Measurements from ENCODE around the gene ATP6V1D.
"Not testable (repeated sequence)": the region's sequence is repeated elsewhere in the genome, so short reads cannot be mapped to it uniquely, and the experiment has no call there.

ATP6V1D gene

GRCh38 chr14:67365476-67365875 lies 5.9 kb upstream of the ATP6V1D start:
- no peak for DNase-seq

DNA sequence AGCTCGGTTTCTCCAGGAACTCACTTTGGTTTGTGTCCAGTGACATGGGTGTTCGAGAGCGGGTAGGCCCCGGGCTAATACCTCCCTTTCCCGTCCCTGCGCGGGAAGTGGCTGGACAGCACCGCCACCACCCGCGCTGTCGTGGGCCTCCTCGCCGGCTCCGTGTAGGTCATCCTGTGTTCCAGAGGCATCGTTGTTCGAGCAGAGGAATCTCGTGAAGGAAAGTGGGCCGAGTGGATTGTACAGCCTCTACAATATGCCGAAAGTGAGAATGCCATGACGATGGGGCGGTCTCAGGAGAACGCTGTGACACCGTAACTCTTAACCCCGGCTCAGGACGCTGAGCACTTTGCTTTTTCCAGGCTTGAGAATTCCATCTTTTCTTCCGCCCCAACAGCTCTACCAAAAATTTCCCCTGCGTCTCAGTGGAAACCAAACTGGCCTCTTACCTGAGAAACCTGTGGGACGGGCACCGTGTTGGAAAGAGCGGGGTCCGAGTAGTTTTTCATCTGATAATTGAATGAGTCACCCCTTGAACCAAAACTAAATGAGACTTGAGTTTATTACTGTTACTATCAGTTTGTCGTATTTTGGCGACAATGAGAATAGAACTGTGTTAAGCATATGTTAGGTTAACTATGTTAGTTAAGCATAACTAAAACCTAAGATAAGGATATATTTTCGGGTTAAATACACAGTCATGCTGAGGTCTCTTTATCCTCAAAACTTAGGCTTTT lies 1.0 kb upstream of the ATP6V1D start:
- no peak for DNase-seq

DNA sequence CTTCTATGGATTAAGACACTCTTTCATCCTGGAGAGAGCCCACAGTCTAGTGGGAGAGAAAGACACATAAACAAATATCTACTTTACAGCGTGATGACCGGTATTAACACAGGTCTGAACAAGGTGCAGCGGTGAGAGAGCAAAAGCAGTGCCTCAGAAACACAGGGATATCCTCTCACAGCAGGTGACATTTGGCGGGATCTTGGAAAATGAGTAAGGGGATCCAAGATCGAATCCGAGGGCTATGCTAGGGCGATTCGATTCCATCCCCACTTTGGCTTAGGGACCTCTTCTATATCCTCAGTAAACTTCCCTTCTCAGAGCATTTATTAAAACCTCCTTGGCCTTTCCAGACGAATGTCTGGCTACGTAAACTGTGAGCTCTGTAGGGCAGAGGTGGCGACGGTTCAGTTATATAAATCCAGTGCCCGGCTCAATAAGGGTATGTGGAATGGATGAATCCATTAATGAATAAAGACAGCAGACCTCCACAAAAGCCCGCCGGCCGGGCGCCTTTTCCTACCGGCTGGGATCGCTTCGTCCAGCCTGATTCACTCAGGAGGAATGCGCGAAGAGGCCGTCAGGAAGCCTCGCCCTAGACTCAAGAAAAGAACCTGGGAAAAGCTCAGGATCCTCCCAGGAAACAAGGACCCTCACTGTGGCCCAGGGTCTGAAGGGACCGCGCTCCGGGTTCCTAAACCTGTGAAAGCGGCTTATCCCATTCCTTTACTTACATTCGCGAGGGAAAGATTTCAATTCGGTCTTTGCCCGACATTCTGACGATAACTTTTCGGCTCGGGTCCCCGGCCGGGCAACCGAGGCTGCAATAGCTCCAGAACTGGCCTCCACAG lies 455 bp downstream of the ATP6V1D start:
- DNase-seq: no peak

DNA sequence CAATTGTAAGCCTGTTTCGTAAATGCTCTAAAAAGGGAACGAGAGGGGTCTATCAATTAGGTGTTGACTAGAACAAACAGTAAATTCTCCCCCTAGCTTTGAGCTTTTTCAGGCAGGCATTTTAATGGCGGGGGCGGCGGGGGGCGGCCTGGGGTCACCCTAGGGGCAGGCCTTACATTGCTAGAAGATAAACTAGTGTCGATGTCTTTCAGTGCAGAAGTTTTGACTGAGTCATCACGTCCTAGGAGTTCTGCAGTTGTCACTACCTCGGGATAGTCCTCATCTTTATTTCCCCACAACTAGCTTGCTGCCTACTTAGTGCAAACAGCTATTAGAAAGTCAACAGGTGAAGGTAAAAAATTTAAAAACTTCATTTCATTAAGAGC lies 1.6 kb downstream of the ATP6V1D start:
- DNase-seq: no peak

DNA sequence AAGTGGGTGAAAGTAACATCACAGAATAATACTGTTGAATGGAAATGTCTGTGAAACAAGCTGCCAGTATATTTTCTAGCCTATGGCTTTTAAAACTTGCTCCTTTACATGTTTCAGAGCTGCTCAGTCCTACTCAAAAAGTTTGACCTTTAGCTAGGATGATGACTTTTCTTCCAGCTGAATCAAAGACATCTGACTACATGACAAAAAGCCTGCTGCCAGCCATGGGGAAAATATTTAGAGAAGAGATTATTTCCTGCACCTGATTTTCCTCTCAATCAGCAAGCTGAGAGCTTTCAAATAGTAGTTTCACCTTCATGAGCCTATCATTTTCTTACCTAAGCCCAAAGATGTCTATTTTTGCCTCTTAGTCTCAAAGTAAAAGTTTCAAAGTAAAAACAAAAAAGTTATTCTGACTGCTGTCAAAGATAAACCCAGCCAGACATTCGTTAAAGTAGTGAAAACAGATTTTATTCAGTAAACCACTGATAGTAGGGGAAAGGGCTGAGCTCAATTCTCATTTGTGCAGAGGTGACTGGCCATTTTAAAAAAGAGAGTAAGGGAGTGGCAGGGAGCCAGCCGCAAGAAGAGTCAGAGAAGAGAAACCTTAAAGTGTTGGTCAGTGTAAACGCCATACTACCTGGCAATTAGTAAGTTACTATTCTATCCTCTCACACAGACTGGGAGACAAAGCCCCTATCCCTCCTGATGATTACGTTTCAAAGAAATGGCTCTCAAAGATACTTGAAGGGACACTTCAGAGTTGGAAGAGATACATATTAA lies 2.2 kb downstream of the ATP6V1D start:
- DNase-seq: no peak

GRCh38 chr14:67352055-67352454 lies 7.5 kb downstream of the ATP6V1D start:
- DNase-seq: no peak

GRCh38 chr14:67345583-67345982 lies 14.0 kb downstream of the ATP6V1D start:
- DNase-seq: no peak

DNA sequence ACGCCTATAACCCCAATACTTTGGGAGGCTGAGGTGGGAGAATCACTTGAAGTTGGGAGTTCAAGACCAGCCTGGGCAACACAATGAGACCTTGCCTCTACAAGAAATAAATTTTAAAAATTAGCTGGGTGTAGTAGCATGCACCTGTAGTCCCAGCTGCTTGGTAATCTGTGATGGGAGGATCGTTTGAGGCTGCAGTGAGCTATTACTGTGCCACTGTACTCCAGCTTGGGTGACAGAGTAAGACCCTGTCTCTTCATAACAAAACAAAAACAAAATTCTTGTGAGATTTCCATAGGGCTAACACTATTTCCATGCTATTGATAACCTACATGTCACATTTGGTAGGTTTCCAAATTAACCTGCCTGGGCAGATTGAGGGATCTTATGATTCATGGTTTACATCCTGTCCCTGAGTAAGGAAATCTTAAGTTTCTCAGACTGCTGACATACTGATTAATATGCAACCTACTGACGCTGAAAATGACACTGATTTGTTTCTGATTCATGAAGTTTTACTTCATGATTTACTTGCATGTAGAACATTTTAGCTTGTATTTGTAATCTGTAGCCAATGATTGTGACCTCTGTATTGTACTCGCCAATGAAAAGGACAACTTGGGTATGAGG lies 15.9 kb downstream of the ATP6V1D start:
- DNase-seq: no peak

DNA sequence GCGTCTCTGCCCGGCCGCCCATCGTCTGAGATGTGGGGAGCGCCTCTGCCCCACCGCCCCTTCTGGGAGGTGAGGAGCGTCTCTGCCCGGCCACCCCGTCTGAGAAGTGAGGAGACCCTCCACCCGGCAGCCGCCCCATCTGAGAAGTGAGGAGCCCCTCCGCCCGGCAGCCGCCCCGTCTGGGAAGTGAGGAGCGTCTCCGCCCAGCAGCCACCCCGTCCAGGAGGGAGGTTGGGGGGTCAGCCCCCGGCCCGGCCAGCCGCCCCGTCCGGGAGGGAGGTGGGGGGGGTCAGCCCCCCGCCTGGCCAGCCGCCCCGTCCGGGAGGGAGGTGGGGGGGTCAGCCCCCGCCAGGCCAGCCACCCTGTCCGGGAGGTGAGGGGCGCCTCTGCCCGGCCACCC lies 18.4 kb downstream of the ATP6V1D start:
- not testable (repeated sequence) for DNase-seq

- no peak for DNase-seq
Measured at GRCh38 chr14:67335781-67336180, 23.8 kb downstream of the ATP6V1D start.

DNA sequence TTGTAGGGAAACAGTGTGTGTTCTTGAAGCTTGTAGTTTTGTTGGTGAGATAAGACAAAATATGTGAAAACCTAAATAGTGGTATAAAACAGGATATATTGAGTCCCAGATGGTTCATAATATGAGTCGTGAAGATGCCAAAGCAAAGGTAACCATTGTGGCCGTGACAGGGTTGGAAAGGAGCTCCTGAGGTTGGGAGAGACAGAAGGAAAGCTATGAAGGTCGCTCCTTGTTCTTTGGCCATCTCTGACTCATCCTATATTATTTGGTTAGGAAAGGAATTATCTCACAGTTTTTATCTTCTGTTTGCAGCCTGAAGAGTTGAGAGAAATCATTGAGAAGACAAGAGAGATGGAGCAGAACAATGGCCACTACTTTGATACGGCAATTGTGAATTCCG lies 27.1 kb downstream of the ATP6V1D start:
- no peak for DNase-seq

GRCh38 chr14:67331368-67332125 lies 28.1 kb downstream of the ATP6V1D start:
- DNase-seq: no peak

DNA sequence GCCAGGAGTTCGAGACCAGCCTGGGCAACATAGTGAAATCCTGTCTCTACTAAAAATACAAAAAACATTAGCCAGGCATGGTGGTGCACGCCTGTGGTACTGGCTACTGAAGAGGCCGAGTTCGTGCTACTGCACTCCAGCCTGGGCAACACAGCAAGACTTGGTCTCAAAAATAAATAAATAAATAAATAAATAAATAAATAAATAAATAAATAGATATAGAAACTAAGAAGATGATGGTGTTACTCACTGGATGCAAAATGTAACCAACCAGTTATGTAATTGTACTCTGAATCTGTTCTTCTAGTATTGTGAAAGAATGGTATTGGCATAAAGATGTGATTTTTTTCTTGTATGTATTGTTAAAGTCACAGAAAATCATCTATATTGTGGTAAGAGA lies 29.9 kb downstream of the ATP6V1D start:
- DNase-seq: not testable (repeated sequence)

- DNase-seq: no peak
Measured at GRCh38 chr14:67319142-67319541, 40.5 kb downstream of the ATP6V1D start.

DNA sequence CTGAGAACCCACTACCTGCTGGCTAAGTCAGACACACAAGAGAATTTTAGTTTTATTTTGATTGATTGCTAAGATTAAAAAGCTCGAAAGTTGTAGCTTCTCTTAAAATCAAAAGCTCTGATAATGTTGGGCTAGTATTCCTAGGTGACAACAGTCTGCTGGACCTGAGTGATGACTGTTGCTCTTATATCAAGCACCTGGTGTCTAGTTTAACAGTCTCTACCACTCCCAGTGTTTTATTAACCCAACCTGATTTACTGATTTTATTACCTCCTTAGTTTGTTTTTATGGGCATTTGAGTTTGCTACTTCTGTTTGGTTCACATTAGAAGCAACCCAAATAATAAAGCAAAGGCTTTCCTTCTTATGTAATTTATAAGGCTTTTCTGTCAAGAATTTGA lies 41.8 kb downstream of the ATP6V1D start:
- DNase-seq: no peak

DNA sequence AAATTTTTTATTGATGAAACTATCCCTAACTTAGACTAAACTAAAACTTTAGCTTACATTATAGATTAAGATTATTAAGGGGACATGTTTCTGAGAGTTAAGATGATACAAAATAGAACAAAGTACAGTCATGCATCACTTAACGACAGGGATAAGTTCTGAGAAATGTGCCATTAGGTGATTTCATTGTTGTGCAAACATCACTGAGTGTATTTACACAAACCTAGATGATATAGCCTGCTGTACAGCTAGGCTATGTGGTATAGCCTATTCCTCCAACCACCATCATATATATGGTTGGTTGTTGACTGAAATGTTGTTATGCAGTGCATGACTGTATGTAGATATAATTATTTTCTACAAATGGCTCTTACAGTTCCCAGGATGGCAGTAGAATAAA lies 46.5 kb downstream of the ATP6V1D start:
- no peak for DNase-seq

- DNase-seq: no peak
Measured at GRCh38 chr14:67311868-67312267, 47.7 kb downstream of the ATP6V1D start.

Measured in left hindlimb (tissue), 1 donor.